Nephron (organoid): ENCODE results near the gene SYNDIG1L.

Experiments
- H3K27ac Mint-ChIP-seq, 3 experiments: 2 replicates each; pipeline ENCODE4 v1.8.0; 2020; ENCODE audit warnings: mixed read lengths in 3 of 3, mild to moderate bottlenecking in 2 of 3, moderate library complexity in 1 of 3
- H3K27me3 Mint-ChIP-seq: 2 replicates; pipeline ENCODE4 v1.8.0; 2021; ENCODE audit warnings: low read depth, mild to moderate bottlenecking, moderate library complexity, mixed read lengths
- H3K36me3 Mint-ChIP-seq: 2 replicates; pipeline ENCODE4 v1.8.0; 2020; ENCODE audit warnings: low read depth, mixed read lengths
- H3K4me1 Mint-ChIP-seq: 2 replicates; pipeline ENCODE4 v1.8.0; 2020; ENCODE audit warnings: mixed read lengths
- H3K4me3 Mint-ChIP-seq, 3 experiments: 2 replicates each; pipeline ENCODE4 v1.8.0; 2020; ENCODE audit warnings: mild to moderate bottlenecking in 3 of 3, mixed read lengths in 3 of 3, moderate library complexity in 2 of 3
- H3K9me3 Mint-ChIP-seq: 2 replicates; pipeline ENCODE4 v1.8.0; 2020; ENCODE audit warnings: mixed read lengths
- TF ChIP-seq, protein P1 (sequence below), 3 experiments: fragments of 200-600 bp; sonication (generic); IDR thresholded peaks; one replicate each; pipeline ENCODE4 v1.5.0; 2021; ENCODE audit warnings: antibody characterized with exemption in 3 of 3; ENCODE audit not compliant: unreplicated experiment in 3 of 3

Gene SYNDIG1L

DNA sequence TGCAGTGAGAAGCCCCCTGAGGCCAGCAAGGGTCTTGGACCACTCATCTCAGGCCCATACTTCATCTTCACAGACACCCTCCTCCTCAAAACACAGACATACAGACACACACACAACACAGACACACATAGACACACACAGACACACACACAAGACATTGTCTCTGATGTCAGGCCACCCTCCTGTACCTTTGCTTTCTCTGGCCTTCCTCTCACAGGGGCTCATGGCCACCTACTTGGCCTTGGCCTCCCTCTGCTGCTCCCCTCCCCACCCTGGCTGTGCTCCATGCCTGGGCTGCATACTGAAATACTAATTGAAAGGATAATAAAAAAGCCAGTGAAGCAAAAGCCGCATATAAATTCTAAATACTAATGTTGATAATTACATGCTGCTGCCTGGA lies 1.6 kb upstream of the SYNDIG1L start:
- no peaks in the 10 kb centered on the region for H3K4me1 Mint-ChIP-seq
- TF ChIP-seq, protein P1, sequence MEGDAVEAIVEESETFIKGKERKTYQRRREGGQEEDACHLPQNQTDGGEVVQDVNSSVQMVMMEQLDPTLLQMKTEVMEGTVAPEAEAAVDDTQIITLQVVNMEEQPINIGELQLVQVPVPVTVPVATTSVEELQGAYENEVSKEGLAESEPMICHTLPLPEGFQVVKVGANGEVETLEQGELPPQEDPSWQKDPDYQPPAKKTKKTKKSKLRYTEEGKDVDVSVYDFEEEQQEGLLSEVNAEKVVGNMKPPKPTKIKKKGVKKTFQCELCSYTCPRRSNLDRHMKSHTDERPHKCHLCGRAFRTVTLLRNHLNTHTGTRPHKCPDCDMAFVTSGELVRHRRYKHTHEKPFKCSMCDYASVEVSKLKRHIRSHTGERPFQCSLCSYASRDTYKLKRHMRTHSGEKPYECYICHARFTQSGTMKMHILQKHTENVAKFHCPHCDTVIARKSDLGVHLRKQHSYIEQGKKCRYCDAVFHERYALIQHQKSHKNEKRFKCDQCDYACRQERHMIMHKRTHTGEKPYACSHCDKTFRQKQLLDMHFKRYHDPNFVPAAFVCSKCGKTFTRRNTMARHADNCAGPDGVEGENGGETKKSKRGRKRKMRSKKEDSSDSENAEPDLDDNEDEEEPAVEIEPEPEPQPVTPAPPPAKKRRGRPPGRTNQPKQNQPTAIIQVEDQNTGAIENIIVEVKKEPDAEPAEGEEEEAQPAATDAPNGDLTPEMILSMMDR (IDR thresholded peaks at IDR 0.05; ENCODE audit: unreplicated experiment in 3 of 3), result no peak
- H3K4me3 Mint-ChIP-seq, result no peak overlapping the region
- H3K9me3 Mint-ChIP-seq, result no peaks in the 10 kb centered on the region
- H3K27me3 Mint-ChIP-seq, result peaks cover 81% of the 10 kb centered on the region
- no peak overlapping the region for H3K27ac Mint-ChIP-seq
- H3K36me3 Mint-ChIP-seq, result no peaks in the 10 kb centered on the region

DNA sequence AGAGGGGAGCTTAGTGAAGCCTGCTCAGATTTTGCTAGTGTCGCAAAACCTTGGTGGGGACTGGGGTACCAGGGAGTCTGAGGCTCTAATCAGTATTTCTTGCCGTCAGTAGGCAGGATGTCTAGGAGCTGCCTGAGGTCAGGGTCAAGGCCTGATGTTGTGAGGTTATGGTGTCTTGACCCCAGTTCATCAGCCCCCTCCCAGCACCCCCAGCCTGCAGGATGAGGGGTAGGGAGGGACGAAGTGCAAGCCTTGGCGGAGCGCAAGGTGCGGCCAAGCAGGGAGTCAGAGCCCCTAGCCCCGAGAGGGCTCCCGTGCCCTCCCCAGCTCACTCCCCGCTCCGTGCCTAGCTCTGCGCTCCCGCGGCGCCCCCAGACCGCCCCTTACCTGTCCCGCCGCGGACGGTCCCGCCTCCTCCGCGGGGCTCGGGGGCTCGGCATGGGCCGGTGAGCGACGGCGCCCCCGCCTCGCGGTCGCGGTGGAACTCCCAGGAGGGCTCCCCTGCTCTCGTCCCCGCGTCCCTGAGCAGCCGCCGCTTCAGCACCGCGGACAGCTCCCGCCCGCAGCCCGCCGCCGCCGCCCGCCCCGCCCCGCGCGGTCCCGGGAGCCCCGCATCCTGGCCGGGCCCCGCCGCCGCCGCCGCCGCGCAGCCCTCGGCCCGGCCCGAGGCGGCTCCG lies 347 bp downstream of the SYNDIG1L start:
- Mint-ChIP-seq H3K4me1 (no peaks in the 10 kb centered on the region), H3K4me3 (no peak overlapping the region), H3K36me3 (no peaks in the 10 kb centered on the region), H3K27ac (no peak overlapping the region), H3K27me3 (peaks cover 82% of the 10 kb centered on the region), H3K9me3 (peaks cover 3% of the 10 kb centered on the region)
- TF ChIP-seq, protein P1 (IDR thresholded peaks at IDR 0.05; ENCODE audit: unreplicated experiment in 3 of 3), result no peak

DNA sequence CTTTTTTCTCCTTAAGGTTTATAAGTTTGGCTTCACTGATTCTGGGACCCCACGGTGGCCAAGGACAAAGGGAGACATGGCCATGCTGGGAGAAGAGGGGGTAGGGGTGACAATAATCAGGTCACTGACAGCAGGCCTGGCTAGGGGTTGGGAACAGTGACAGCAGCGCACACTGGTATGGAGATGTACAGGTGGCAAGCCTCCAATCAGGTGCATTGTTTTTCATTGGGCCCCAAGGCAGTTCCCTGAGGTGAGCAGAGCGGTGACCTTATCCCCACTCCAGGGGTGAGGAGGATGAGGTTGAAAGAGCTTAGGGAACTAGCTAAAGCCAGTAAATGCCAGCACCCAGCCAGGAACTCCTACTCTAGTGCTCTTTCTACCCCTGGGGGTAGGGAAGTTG lies 1.4 kb downstream of the SYNDIG1L start:
- Mint-ChIP-seq H3K4me3 (no peak overlapping the region), H3K36me3 (no peaks in the 10 kb centered on the region), H3K9me3 (peaks cover 3% of the 10 kb centered on the region), H3K27me3 (peaks cover 77% of the 10 kb centered on the region), H3K27ac (no peak overlapping the region), H3K4me1 (no peaks in the 10 kb centered on the region)
- TF ChIP-seq, protein P1 (IDR thresholded peaks at IDR 0.05; ENCODE audit: unreplicated experiment in 3 of 3), result no peak

DNA sequence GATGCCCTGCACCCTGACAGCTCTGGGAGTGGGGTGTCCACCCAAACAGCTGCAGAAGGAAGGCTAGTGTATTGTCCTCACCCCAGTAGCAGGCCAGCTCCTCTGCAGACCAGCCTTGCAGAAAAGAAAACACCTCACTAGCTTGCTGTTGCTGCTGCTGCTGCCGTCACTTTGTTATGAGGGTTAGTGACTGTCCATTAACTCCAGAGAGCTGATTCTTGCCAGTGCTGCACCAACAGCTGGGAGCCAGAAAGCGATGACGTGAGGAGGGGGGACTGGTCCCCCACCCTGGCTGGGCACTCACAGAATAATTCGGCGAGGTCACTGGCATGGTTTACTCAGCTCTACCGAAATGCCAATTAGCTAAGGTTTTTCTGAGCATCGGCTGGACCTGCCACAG lies 2.8 kb downstream of the SYNDIG1L start:
- Mint-ChIP-seq H3K4me3 (no peak overlapping the region), H3K27me3 (peaks cover 65% of the 10 kb centered on the region), H3K4me1 (no peaks in the 10 kb centered on the region), H3K36me3 (no peaks in the 10 kb centered on the region), H3K9me3 (peaks cover 3% of the 10 kb centered on the region), H3K27ac (no peak overlapping the region)
- TF ChIP-seq, protein P1 (IDR thresholded peaks at IDR 0.05; ENCODE audit: unreplicated experiment in 3 of 3), result no peak

DNA sequence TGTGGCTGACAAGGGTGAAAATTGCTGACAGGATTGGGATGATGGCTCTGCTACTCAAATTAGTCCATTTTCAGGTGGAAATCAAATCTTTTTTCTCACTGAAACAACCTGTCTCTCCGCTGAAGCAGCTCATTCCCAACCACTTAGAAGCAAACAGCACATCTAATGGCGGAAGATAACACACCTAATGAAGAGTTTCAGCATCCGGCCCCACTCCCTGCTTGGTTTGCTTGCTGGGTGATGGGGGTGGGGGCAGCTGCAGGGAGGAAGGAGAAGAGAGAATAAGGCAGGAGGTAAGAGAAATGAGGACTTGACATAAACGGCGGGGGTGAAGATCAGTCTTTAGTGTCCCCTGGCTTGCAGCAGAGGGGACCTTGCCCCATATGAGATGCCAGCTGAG lies 4.0 kb downstream of the SYNDIG1L start:
- Mint-ChIP-seq H3K4me1 (no peaks in the 10 kb centered on the region), H3K36me3 (no peaks in the 10 kb centered on the region), H3K27ac (no peak overlapping the region), H3K9me3 (peaks cover 3% of the 10 kb centered on the region), H3K4me3 (no peak overlapping the region), H3K27me3 (peaks cover 55% of the 10 kb centered on the region)
- TF ChIP-seq, protein P1 (IDR thresholded peaks at IDR 0.05; ENCODE audit: unreplicated experiment in 3 of 3), result no peak

DNA sequence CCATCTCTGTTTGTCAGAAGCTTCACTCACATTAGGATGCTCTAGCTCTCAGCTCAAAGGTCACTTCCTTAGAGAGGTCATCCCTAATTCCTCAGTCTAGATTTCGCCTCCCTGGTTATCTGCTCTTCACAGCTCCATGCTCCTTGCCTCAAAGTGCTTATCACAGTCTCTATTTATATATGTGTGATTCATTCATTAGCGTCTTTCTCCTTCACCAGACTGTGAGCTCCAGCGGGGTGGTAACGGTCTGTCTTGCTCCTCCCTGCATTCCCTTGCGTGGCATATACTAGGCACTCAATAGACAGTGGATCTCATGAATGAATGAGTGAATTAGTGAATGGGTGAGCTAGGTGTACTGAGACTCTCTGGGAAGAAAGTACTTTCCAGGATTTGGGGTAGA lies 6.9 kb downstream of the SYNDIG1L start:
- no peak overlapping the region for H3K27ac Mint-ChIP-seq
- TF ChIP-seq, protein P1 (IDR thresholded peaks at IDR 0.05; ENCODE audit: unreplicated experiment in 3 of 3), result no peak
- peaks cover 8% of the 10 kb centered on the region for H3K4me1 Mint-ChIP-seq
- peaks cover 3% of the 10 kb centered on the region for H3K9me3 Mint-ChIP-seq
- H3K4me3 Mint-ChIP-seq, result no peak overlapping the region
- no peaks in the 10 kb centered on the region for H3K36me3 Mint-ChIP-seq
- peaks cover 31% of the 10 kb centered on the region for H3K27me3 Mint-ChIP-seq
